T-helper 2 cell treated with Interferon-gamma antibody and Interleukin-4, amounts not matched to agents 5 μg/mL and 100 μg/mL, for 36 hours (primary cell): ENCODE results near the gene FAM163B.

Experiments
- DNase-seq: peaks from one replicate; pipeline ENCODE4 v3.0.0; 2021; ENCODE audit warnings: low spot score
- H3K27ac Mint-ChIP-seq: one replicate; pipeline ENCODE4 v1.8.0; 2021; ENCODE audit warnings: mild to moderate bottlenecking, mixed read lengths
- H3K27me3 Mint-ChIP-seq: one replicate; pipeline ENCODE4 v1.8.0; 2021; ENCODE audit warnings: low read depth, mixed read lengths
- H3K36me3 Mint-ChIP-seq: one replicate; pipeline ENCODE4 v1.8.0; 2021; ENCODE audit warnings: low read depth, mixed read lengths
- H3K4me1 Mint-ChIP-seq: one replicate; pipeline ENCODE4 v1.8.0; 2021; ENCODE audit warnings: low read depth, mixed read lengths
- H3K4me3 Mint-ChIP-seq: one replicate; pipeline ENCODE4 v1.8.0; 2022; ENCODE audit warnings: mild to moderate bottlenecking, moderate library complexity, mixed read lengths
- H3K9me3 Mint-ChIP-seq: one replicate; pipeline ENCODE4 v1.8.0; 2021; ENCODE audit warnings: mixed read lengths

Gene FAM163B

GRCh38 chr9:133609311-133610098 is at the start of gene FAM163B:
Gene FAM163B, minus strand, starts transcription at chr9:133609389. Its CDS starts 29,166 bp downstream, at chr9:133580223.
- no peak within 1 kb of the TSS for H3K27ac Mint-ChIP-seq
- H3K27me3 Mint-ChIP-seq = peaks cover 18% of the 10 kb centered on the region
- peak; percentile 20 for DNase-seq
- H3K9me3 Mint-ChIP-seq = no peaks in the 10 kb centered on the region
- H3K4me3 Mint-ChIP-seq = no peak within 1 kb of the TSS
- no peaks in the 10 kb centered on the region for H3K36me3 Mint-ChIP-seq
- H3K4me1 Mint-ChIP-seq = no peaks in the 10 kb centered on the region

- Mint-ChIP-seq H3K36me3 (no peaks in the 10 kb centered on the region), H3K4me1 (no peaks in the 10 kb centered on the region), H3K4me3 (no peak overlapping the region), H3K27ac (no peak overlapping the region), H3K27me3 (peaks cover 39% of the 10 kb centered on the region), H3K9me3 (no peaks in the 10 kb centered on the region)
- no peak for DNase-seq
Observed at GRCh38 chr9:133657120-133657661, 48.0 kb upstream of the FAM163B start.

GRCh38 chr9:133656211-133657119 is 47.3 kb upstream of the FAM163B start:
- Mint-ChIP-seq H3K36me3 (no peaks in the 10 kb centered on the region), H3K27me3 (peaks cover 39% of the 10 kb centered on the region), H3K4me1 (no peaks in the 10 kb centered on the region), H3K27ac (no peak overlapping the region), H3K9me3 (no peaks in the 10 kb centered on the region), H3K4me3 (no peak overlapping the region)
- DNase-seq = no peak

GRCh38 chr9:133655701-133656100 is 46.5 kb upstream of the FAM163B start:
- peaks cover 39% of the 10 kb centered on the region for H3K27me3 Mint-ChIP-seq
- no peaks in the 10 kb centered on the region for H3K4me1 Mint-ChIP-seq
- no peaks in the 10 kb centered on the region for H3K36me3 Mint-ChIP-seq
- no peak overlapping the region for H3K27ac Mint-ChIP-seq
- no peaks in the 10 kb centered on the region for H3K9me3 Mint-ChIP-seq
- DNase-seq = no peak
- H3K4me3 Mint-ChIP-seq = no peak overlapping the region

GRCh38 chr9:133654736-133655657 is 45.8 kb upstream of the FAM163B start:
- Mint-ChIP-seq H3K27ac (no peak overlapping the region), H3K4me1 (no peaks in the 10 kb centered on the region), H3K36me3 (no peaks in the 10 kb centered on the region), H3K9me3 (no peaks in the 10 kb centered on the region), H3K27me3 (peaks cover 37% of the 10 kb centered on the region), H3K4me3 (no peak overlapping the region)
- DNase-seq = no peak

- no peaks in the 10 kb centered on the region for H3K4me1 Mint-ChIP-seq
- H3K27ac Mint-ChIP-seq = no peak overlapping the region
- H3K4me3 Mint-ChIP-seq = no peak overlapping the region
- H3K36me3 Mint-ChIP-seq = no peaks in the 10 kb centered on the region
- peaks cover 31% of the 10 kb centered on the region for H3K27me3 Mint-ChIP-seq
- no peak for DNase-seq
- H3K9me3 Mint-ChIP-seq = no peaks in the 10 kb centered on the region
Observed at GRCh38 chr9:133653638-133654037, 44.4 kb upstream of the FAM163B start.

GRCh38 chr9:133650026-133650425 is 40.8 kb upstream of the FAM163B start:
- Mint-ChIP-seq H3K27ac (no peak overlapping the region), H3K9me3 (no peaks in the 10 kb centered on the region), H3K4me3 (no peak overlapping the region), H3K27me3 (peaks cover 7% of the 10 kb centered on the region), H3K36me3 (no peaks in the 10 kb centered on the region), H3K4me1 (no peaks in the 10 kb centered on the region)
- DNase-seq = no peak

- DNase-seq = no peak
- no peaks in the 10 kb centered on the region for H3K36me3 Mint-ChIP-seq
- no peaks in the 10 kb centered on the region for H3K4me1 Mint-ChIP-seq
- H3K27me3 Mint-ChIP-seq = peaks cover 4% of the 10 kb centered on the region
- no peak overlapping the region for H3K4me3 Mint-ChIP-seq
- no peak overlapping the region for H3K27ac Mint-ChIP-seq
- H3K9me3 Mint-ChIP-seq = no peaks in the 10 kb centered on the region
Observed at GRCh38 chr9:133649194-133649593, 40.0 kb upstream of the FAM163B start.

GRCh38 chr9:133647765-133648469 is 38.7 kb upstream of the FAM163B start:
- DNase-seq = no peak
- no peaks in the 10 kb centered on the region for H3K9me3 Mint-ChIP-seq
- H3K27ac Mint-ChIP-seq = no peak overlapping the region
- no peaks in the 10 kb centered on the region for H3K4me1 Mint-ChIP-seq
- H3K36me3 Mint-ChIP-seq = no peaks in the 10 kb centered on the region
- no peak overlapping the region for H3K4me3 Mint-ChIP-seq
- H3K27me3 Mint-ChIP-seq = no peaks in the 10 kb centered on the region

- Mint-ChIP-seq H3K4me1 (no peaks in the 10 kb centered on the region), H3K36me3 (no peaks in the 10 kb centered on the region), H3K4me3 (no peak overlapping the region), H3K27me3 (no peaks in the 10 kb centered on the region), H3K9me3 (no peaks in the 10 kb centered on the region), H3K27ac (no peak overlapping the region)
- DNase-seq = no peak
Observed at GRCh38 chr9:133647148-133647547, 38.0 kb upstream of the FAM163B start.

- no peak for DNase-seq
- Mint-ChIP-seq H3K27ac (no peak overlapping the region), H3K36me3 (no peaks in the 10 kb centered on the region), H3K4me1 (no peaks in the 10 kb centered on the region), H3K4me3 (no peak overlapping the region), H3K9me3 (no peaks in the 10 kb centered on the region), H3K27me3 (no peaks in the 10 kb centered on the region)
Observed at GRCh38 chr9:133645021-133645765, 36.0 kb upstream of the FAM163B start.

GRCh38 chr9:133643978-133644760 is 35.0 kb upstream of the FAM163B start:
- H3K36me3 Mint-ChIP-seq = no peaks in the 10 kb centered on the region
- no peak for DNase-seq
- H3K4me1 Mint-ChIP-seq = no peaks in the 10 kb centered on the region
- H3K9me3 Mint-ChIP-seq = no peaks in the 10 kb centered on the region
- H3K27ac Mint-ChIP-seq = no peak overlapping the region
- H3K27me3 Mint-ChIP-seq = no peaks in the 10 kb centered on the region
- H3K4me3 Mint-ChIP-seq = no peak overlapping the region
